Peyer's patch (tissue), 4 donors: Measurements from ENCODE around the gene ABHD1. TPM values are rescaled to one million over a fixed set of nuclear protein-coding genes. Genes with fewer than 3 reads are reported as not detected.
"Not testable (repeated sequence)": the region's sequence is repeated elsewhere in the genome, so short reads cannot be mapped to it uniquely, and the experiment has no call there.

Experiments
- DNase-seq, 3 donors: peaks; one replicate each; pipeline ENCODE4 v3.0.0-alpha.2; 2017 to 2019
- H3K27ac ChIP-seq, 4 donors: fragments of 200-600 bp; sonication (generic); one replicate each; pipeline ENCODE4 v1.5.1; 2016 to 2019
- H3K27me3 ChIP-seq, 2 donors: fragments of 200-600 bp; sonication (generic); one replicate each; pipeline ENCODE4 v1.5.1; 2019
- H3K36me3 ChIP-seq, 3 donors: fragments of 200-600 bp; sonication (generic); one replicate each; pipeline ENCODE4 v1.5.1; 2016 to 2019
- H3K4me1 ChIP-seq, 4 donors: fragments of 200-600 bp; sonication (generic); one replicate each; pipeline ENCODE4 v1.5.1; 2016 to 2019
- H3K4me3 ChIP-seq, 4 donors: fragments of 200-600 bp; sonication (generic); 1 replicate in 3 of 4; 2 replicates in 1 of 4; pipeline ENCODE4 v1.5.1; 2016 to 2019; ENCODE audit warnings: mild to moderate bottlenecking in 1 of 4
- H3K9me3 ChIP-seq, 4 donors: fragments of 200-600 bp; sonication (generic); one replicate each; pipeline ENCODE4 v1.5.1; 2016 to 2019; ENCODE audit warnings: mild to moderate bottlenecking in 1 of 4
- CTCF ChIP-seq, 6 experiments: fragments of 450-650 bp in 4 of 6; fragments of 200-600 bp in 2 of 6; sonication (generic) in 1 of 6; IDR thresholded peaks; one replicate each; pipeline ENCODE4 v1.5.1; 2017 to 2019; ENCODE audit warnings: antibody characterized with exemption in 6 of 6, mild to moderate bottlenecking in 3 of 6, moderate library complexity in 1 of 6
- POLR2A ChIP-seq, 2 donors: fragments of 450-650 bp; IDR thresholded peaks; one replicate each; pipeline ENCODE4 v1.5.1; 2017; ENCODE audit warnings: antibody characterized with exemption in 2 of 2, mild to moderate bottlenecking in 2 of 2, moderate library complexity in 2 of 2
- total RNA-seq, 4 donors: library from RNA; depleted of rRNA; stranded (reverse); fragments of >200 nt; gene quantifications; one replicate each; pipeline ENCODE4 v1.1.0, GENCODE V29; 2016

ABHD1 gene
- total RNA-seq, result 1 to 10 TPM in 1 of 4 donors, not detected in 3; 2.8 TPM

GRCh38 chr2:27123302-27124150, at the start of gene ABHD1:
Gene ABHD1 (plus strand): TSS chr2:27123815. CDS start chr2:27123949, 134 bp downstream.
- Histone ChIP-seq H3K27me3 (no peaks in the 10 kb centered on the region), H3K27ac (peak within 1 kb of the TSS; percentile 2 to 66 (median 28)), H3K9me3 (no peaks in the 10 kb centered on the region), H3K4me1 (peaks cover under 1 to 21% (median 5%) of the 10 kb centered on the region in 4 donors), H3K36me3 (no peaks in the 10 kb centered on the region), H3K4me3 (peak within 1 kb of the TSS; percentile 40 to 70 (median 64))
- TF ChIP-seq POLR2A (IDR thresholded peaks at IDR 0.05) (peak in 1 of 2 donors; percentile 35), CTCF (IDR thresholded peaks at IDR 0.05) (peak in 2 of 6 experiments; percentile 12 to 15)
- DNase-seq, result peak; percentile 65 to 89 (median 83)

DNA sequence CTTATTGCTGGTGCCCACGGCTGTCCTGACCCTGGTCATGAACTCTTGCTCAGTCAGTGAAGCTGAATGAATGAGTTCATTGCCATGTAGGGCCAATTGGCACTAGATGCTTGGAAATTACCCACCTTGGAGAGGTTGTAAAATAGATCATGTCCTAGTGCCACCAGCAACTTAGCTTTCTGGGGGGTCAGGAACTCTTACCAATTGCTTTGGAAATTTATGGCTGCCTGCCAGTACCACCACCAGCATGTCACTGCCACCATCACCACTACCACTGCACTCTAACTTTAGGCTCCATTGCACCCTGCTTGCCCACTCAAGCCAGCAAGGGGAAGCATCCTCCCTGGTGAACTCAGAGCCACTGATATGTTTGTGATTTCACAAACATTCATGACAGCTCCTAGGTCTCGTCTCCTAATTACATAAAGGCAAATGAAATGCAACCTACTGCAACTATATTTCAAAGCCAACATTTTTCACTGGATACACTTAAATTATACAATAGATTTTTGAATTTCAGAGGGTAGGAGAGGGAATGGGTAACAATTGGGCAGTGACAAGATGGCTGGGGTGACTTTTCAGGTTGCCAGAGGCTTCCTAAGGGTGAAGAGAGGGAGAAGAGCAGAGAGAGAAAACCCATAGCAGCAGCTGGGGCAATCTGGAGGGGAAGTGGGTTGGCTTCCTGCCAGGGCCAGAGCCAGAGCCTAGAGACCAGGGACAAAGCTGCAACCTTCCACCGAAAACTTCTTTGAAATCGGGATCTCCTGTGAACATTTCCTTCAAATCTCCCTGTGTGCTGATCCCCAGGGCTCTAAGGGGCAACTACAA, 48.7 kb upstream of the ABHD1 start:
- Histone ChIP-seq H3K4me3 (no peak overlapping the region), H3K36me3 (no peaks in the 10 kb centered on the region), H3K27me3 (no peaks in the 10 kb centered on the region), H3K4me1 (peaks cover 0 to 43% (median 16%) of the 10 kb centered on the region in 4 donors), H3K27ac (peak overlapping the region; percentile 24 to 88 (median 53)), H3K9me3 (no peaks in the 10 kb centered on the region)
- TF ChIP-seq CTCF (IDR thresholded peaks at IDR 0.05), result no peak
- TF ChIP-seq POLR2A (IDR thresholded peaks at IDR 0.05), result no peak
- peak in 2 of 3 donors; percentile 77 to 88 for DNase-seq

DNA sequence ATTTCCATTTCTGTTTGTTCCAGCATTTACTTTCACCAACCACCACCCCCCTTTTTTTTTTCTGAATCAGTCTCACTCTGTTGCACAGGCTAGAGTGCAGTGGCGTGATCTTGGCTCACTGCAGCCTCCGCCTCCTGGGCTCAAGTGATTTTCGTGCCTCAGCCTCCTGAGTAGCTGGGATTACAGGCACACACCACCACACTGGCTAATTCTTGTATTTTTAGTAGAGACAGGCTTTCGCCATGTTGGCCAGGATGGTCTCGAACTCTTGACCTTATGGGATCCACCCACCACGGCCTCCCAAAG, 48.1 kb upstream of the ABHD1 start:
- H3K27ac ChIP-seq, result peak overlapping the region in 3 of 4 donors; percentile 48 to 88 (median 58)
- not testable (repeated sequence) for DNase-seq, H3K9me3 ChIP-seq, H3K4me3 ChIP-seq, H3K36me3 ChIP-seq, H3K27me3 ChIP-seq
- peaks cover 0 to 42% (median 11%) of the 10 kb centered on the region in 4 donors for H3K4me1 ChIP-seq

DNA sequence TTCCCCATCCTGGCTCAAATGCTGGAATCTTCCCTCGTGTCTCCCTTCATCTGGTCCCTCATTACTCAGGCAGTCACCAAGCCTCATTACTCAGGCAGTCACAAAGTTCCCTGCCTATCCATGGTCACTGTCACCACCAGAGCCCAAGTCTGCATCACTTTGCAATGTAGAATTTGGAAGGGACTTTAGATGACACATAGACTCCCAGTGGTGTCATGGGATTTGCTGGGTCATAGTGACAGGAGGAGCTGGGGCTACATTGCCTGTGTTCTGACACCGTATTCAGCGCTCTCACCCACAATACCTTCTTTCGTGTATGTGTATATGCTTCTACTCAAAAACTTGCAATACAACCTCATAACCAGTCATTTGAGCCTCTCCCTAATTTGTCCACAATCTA, 47.3 kb upstream of the ABHD1 start:
- TF ChIP-seq POLR2A (IDR thresholded peaks at IDR 0.05) (no peak), CTCF (IDR thresholded peaks at IDR 0.05) (no peak)
- Histone ChIP-seq H3K9me3 (no peaks in the 10 kb centered on the region), H3K4me1 (peaks cover 0 to 47% (median 9%) of the 10 kb centered on the region in 4 donors), H3K27ac (peak overlapping the region in 3 of 4 donors; percentile 10 to 90 (median 58)), H3K27me3 (no peaks in the 10 kb centered on the region), H3K36me3 (no peaks in the 10 kb centered on the region), H3K4me3 (no peak overlapping the region)
- no peak for DNase-seq

DNA sequence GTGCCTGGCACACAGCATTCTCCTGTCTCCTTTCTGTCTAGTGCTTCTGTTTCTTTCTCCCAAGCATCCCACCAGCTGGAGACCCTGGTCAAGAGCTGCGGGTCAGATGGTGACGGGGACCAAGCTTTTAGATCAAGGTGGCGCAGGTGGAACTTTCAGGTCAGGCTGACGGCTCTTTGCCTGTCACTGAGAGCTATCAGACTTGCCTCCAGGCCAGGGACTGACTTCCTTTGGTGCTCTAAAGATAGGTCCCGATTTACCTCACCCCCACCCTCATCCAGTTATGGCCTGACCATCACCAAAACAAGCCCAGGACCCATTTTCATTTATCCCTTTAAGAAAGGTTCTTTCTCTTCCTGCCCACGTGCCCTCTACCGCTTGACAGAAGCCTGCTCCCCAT, 46.4 kb upstream of the ABHD1 start:
- Histone ChIP-seq H3K4me3 (no peak overlapping the region), H3K4me1 (peaks cover 3 to 54% (median 13%) of the 10 kb centered on the region in 4 donors), H3K27me3 (no peaks in the 10 kb centered on the region), H3K36me3 (no peaks in the 10 kb centered on the region), H3K9me3 (no peaks in the 10 kb centered on the region), H3K27ac (peak overlapping the region in 3 of 4 donors; percentile 10 to 90 (median 31))
- no peak for TF ChIP-seq CTCF (IDR thresholded peaks at IDR 0.05)
- DNase-seq, result no peak
